K562 (cell line): ENCODE measurements around the gene LRMDA. TPM values are rescaled to one million over a fixed set of nuclear protein-coding genes. Genes with fewer than 3 reads are reported as not detected.

Experiments
- ATAC-seq: fragments of 200-7000 bp; cut with Tn5 transposase; 3 replicates; pipeline ENCODE4 v1.9.1; 2020; ENCODE audit warnings: moderate library complexity
- BruUV-seq: library from RNA; stranded (reverse); fragments of 400-500 nt; replicated peaks from 2 replicates; lab custom pipeline; 2021; lab: Mats Ljungman, UMichigan
- CTCF ChIA-PET: fragments of 300-600 bp; formaldehyde crosslinking; extraction: SDS; loops from one replicate; lab custom pipeline; 2021; ENCODE audit warnings: low intra/inter-chr PET ratio; lab: Yijun Ruan, JAX
- POLR2A ChIA-PET: fragments of 300-600, 350-650 bp; sonication (Branson Sonifier 250); formaldehyde crosslinking; extraction: SDS; loops from one replicate; lab custom pipeline; 2021; ENCODE audit warnings: antibody characterized with exemption, inconsistent platforms; lab: Yijun Ruan, JAX
- DNase-seq, 4 experiments: peaks; one replicate each; pipeline versions ENCODE4 v3.0.0 to v3.0.0-alpha.2; 2011 to 2018; ENCODE audit warnings: low spot score in 3 of 4, mixed read lengths in 3 of 4; ENCODE audit errors: extremely low read depth in 1 of 4
- FAIRE-seq: peaks from 2 replicates; lab custom pipeline; 2011; peaks lifted over from hg19 to GRCh38; lab: Jason Lieb, UNC
- H2AFZ ChIP-seq: 2 replicates; pipeline ENCODE4 v1.6.0; 2011; ENCODE audit warnings: low read depth, low read length, control low read depth, inconsistent platforms
- H3K27ac ChIP-seq: fragments of 200-600 bp; 3 replicates; pipeline ENCODE4 v1.8.0; 2011; ENCODE audit warnings: low read depth, mild to moderate bottlenecking, control low read depth, inconsistent platforms, low read length, moderate library complexity, mixed read lengths; ENCODE audit errors: extremely low read depth
- H3K27me3 ChIP-seq, 2 experiments: fragments of 300-600 bp in 1 of 2; 2 replicates in 1 of 2; 3 replicates in 1 of 2; pipeline versions ENCODE4 v1.6.0 to v1.8.0; 2011; ENCODE audit warnings: inconsistent platforms in 2 of 2, low read length in 2 of 2, mild to moderate bottlenecking in 1 of 2, mixed read lengths in 1 of 2, moderate library complexity in 1 of 2; ENCODE audit not compliant: control insufficient read depth in 2 of 2, insufficient read depth in 2 of 2
- H3K36me3 ChIP-seq: fragments of 300-600 bp; 3 replicates; pipeline ENCODE4 v1.8.0; 2011; ENCODE audit warnings: mild to moderate bottlenecking, low read length, inconsistent platforms; ENCODE audit not compliant: control insufficient read depth, insufficient read depth
- H3K4me1 ChIP-seq, 2 experiments: fragments of 200-600 bp in 1 of 2; replicated peaks in 1 of 2; 2 replicates in 1 of 2; 3 replicates in 1 of 2; pipeline versions ENCODE4 v1.5.1 to v1.8.0; 2011; ENCODE audit warnings: inconsistent platforms in 2 of 2, low read length in 2 of 2, mild to moderate bottlenecking in 1 of 2, mixed read lengths in 1 of 2, moderate library complexity in 1 of 2; ENCODE audit not compliant: control insufficient read depth in 2 of 2, insufficient read depth in 2 of 2
- H3K4me2 ChIP-seq: 2 replicates; pipeline ENCODE4 v1.6.1; 2011; ENCODE audit warnings: low read length, control low read depth, inconsistent platforms, mixed read lengths; ENCODE audit not compliant: insufficient read depth
- H3K4me3 ChIP-seq: fragments of 200-600 bp; sonication (generic), shearing (Covaris generic); 2 replicates; pipeline ENCODE4 v1.5.1; 2016; ENCODE audit warnings: control low read depth, inconsistent platforms
- H3K79me2 ChIP-seq: fragments of 200-600 bp; 3 replicates; pipeline ENCODE4 v1.8.0; 2011; ENCODE audit warnings: low read length, inconsistent platforms; ENCODE audit not compliant: control insufficient read depth, insufficient read depth
- H3K9ac ChIP-seq, 2 experiments: 2 replicates each; pipeline versions ENCODE4 v1.6.0 to v1.6.1; 2011; ENCODE audit warnings: low read depth in 2 of 2, low read length in 2 of 2, control low read depth in 1 of 2, inconsistent platforms in 1 of 2, mild to moderate bottlenecking in 1 of 2, mixed read lengths in 1 of 2; ENCODE audit not compliant: insufficient read depth in 1 of 2
- H3K9me1 ChIP-seq: one replicate; pipeline ENCODE4 v1.6.0; 2011; ENCODE audit warnings: inconsistent platforms, mild to moderate bottlenecking, low read length, moderate library complexity; ENCODE audit not compliant: control insufficient read depth, insufficient read depth
- H3K9me3 ChIP-seq: replicated peaks from 2 replicates; pipeline ENCODE4 v1.5.1; 2011; ENCODE audit warnings: low read depth, low read length, inconsistent platforms; ENCODE audit not compliant: control insufficient read depth, insufficient read depth
- H4K20me1 ChIP-seq: replicated peaks from 2 replicates; pipeline ENCODE4 v1.6.1; 2011; ENCODE audit warnings: low read length, inconsistent platforms, mixed read lengths; ENCODE audit not compliant: control insufficient read depth, insufficient read depth
- C11orf30 ChIP-seq: fragments of 450-650 bp; IDR thresholded peaks from 2 replicates; pipeline ENCODE4 v1.6.1; 2016; ENCODE audit warnings: low read depth, mild to moderate bottlenecking
- ELK1 ChIP-seq: sonication (generic); formaldehyde crosslinking; IDR thresholded peaks from 2 replicates; pipeline ENCODE4 v1.8.1; 2022; ENCODE audit warnings: missing genetic modification reagents
- MAFF ChIP-seq: IDR thresholded peaks from 2 replicates; pipeline ENCODE4 v1.6.1; 2012; ENCODE audit warnings: low read length, improper control_type of control experiment
- MAFG ChIP-seq: fragments of 450-650 bp; conservative IDR thresholded peaks from 2 replicates; pipeline ENCODE4 v1.6.1; 2016; ENCODE audit warnings: missing genetic modification characterization, missing compliant biosample characterization
- MAFK ChIP-seq: IDR thresholded peaks from 2 replicates; pipeline ENCODE4 v1.6.1; 2011; ENCODE audit warnings: low read length, improper control_type of control experiment
- MYBL2 ChIP-seq, 2 experiments: fragments of 450-650 bp in 1 of 2; sonication (generic) in 1 of 2; formaldehyde crosslinking in 1 of 2; IDR thresholded peaks; 2 replicates each; pipeline versions ENCODE4 v1.6.1 to v1.8.1; 2017 to 2022; ENCODE audit warnings: borderline replicate concordance in 1 of 2, inconsistent platforms in 1 of 2, low read depth in 1 of 2, mild to moderate bottlenecking in 1 of 2, missing genetic modification reagents in 1 of 2, moderate library complexity in 1 of 2
- NFE2 ChIP-seq: IDR thresholded peaks from 2 replicates; pipeline ENCODE4 v1.6.1; 2014; ENCODE audit warnings: antibody characterized with exemption, low read depth
- ZKSCAN8 ChIP-seq: fragments of 200-800 bp; sonication (Bioruptor generic); IDR thresholded peaks from 2 replicates; pipeline ENCODE4 v1.6.1; 2016; ENCODE audit warnings: missing genetic modification characterization, missing compliant biosample characterization
- ZNF316 ChIP-seq: fragments of 450-650 bp; IDR thresholded peaks from 2 replicates; pipeline ENCODE4 v1.6.1; 2016
- WGBS: fragments of 100-300 bp; shearing (Covaris generic); methylation state at CpG from one replicate; pipeline ENCODE4 v1.1.6; 2016; ENCODE audit warnings: low coverage, mixed read lengths; ENCODE audit not compliant: insufficient coverage; ENCODE audit errors: missing lambda C conversion rate; 5-methylcytosine and 5-hydroxymethylcytosine counted together
- in situ Hi-C: fragments of 300-500 bp; cut with MboI; formaldehyde crosslinking; loops from 4 replicates; pipeline ENCODE4 v1.15.0; 2018; ENCODE audit warnings: inconsistent platforms, mixed read lengths
- intact Hi-C: fragments of 100-400 bp; cut with micrococcal nuclease; formaldehyde crosslinking; loops from 2 replicates; pipeline ENCODE4 v1.14.2; 2022
- polyA plus RNA-seq, 8 experiments: library from polyadenylated mRNA; depleted of rRNA in 4 of 8; stranded (reverse) in 5 of 8; unstranded in 3 of 8; fragments of >200 nt; fragmentation: Nextera tagmentation in 2 of 8; fragmentation: Illumina TruSeq in 1 of 8; extraction: Ambion mirVana in 2 of 8; extraction: Trizol in 1 of 8; gene quantifications; 2 replicates each; pipeline versions ENCODE4 v1.2.1 to v1.2.3, GENCODE V29; 2011 to 2014; ENCODE audit warnings: inconsistent platforms in 1 of 8, missing spikeins in 1 of 8
- total RNA-seq, 7 experiments: library from RNA; depleted of rRNA in 6 of 7; stranded (reverse); fragments of >200 nt in 6 of 7; fragmentation: Illumina TruSeq in 2 of 7; extraction: Trizol in 2 of 7; gene quantifications; 2 replicates each; pipeline versions ENCODE4 v1.2.1 to v1.2.3, GENCODE V29; 2011 to 2021; ENCODE audit warnings: low replicate concordance in 1 of 7

The LRMDA gene
- total and polyA plus RNA-seq, 9 of the 15 experiments (the other 6 are each of a cell fraction or from before 2014, with no cell fraction given) = 0.25 TPM; not detected in 8

- under 1% methylated on average over 6 of the region's 6 CpGs for WGBS
- H3K9ac ChIP-seq = no peak overlapping the region
- CTCF ChIA-PET = no interaction called here
- H3K36me3 ChIP-seq = no peaks in the 10 kb centered on the region
- no peak overlapping the region for H3K27ac ChIP-seq
- H4K20me1 ChIP-seq = no peaks in the 10 kb centered on the region; the same call in 1 of the 2 replicates
- intact Hi-C loops = no loop called here
- H3K9me3 ChIP-seq = no peaks in the 10 kb centered on the region; the same call in 1 of the 2 replicates
- no peak overlapping the region for H3K4me3 ChIP-seq
- no peak for DNase-seq
- H3K4me1 ChIP-seq = no peaks in the 10 kb centered on the region
- H3K79me2 ChIP-seq = no peaks in the 10 kb centered on the region
- TF ChIP-seq MAFF (peak; percentile 34), ZNF316 (peak; percentile 86), ELK1 (no peak), MYBL2 (IDR thresholded peaks at IDR 0.05; ENCODE audit: low read depth) (no peak), MYBL2 (CRISPR knock-in tag; IDR thresholded peaks at IDR 0.05; ENCODE audit: borderline replicate concordance) (no peak), MAFG (tag) (peak; percentile 39; the same call in 1 of the 2 replicates), C11orf30 (peak; percentile 71), NFE2 (peak; percentile 50; the same call in 1 of the 2 replicates), ZKSCAN8 (CRISPR knock-in tag) (no peak), MAFK (peak; percentile 28; the same call in 1 of the 2 replicates)
- TF ChIP-seq, all 486 proteins: peak for 6
- FAIRE-seq (peak; percentile 44), ATAC-seq (no peak)
- Histone ChIP-seq H3K9me1 (no peaks in the 10 kb centered on the region), H3K27me3 (no peaks in the 10 kb centered on the region; a peak in 1 of 5 replicates), H2AFZ (no peak overlapping the region), H3K4me2 (no peak overlapping the region)
- in situ Hi-C loops = no loop called here
- no TSS peak for BruUV-seq
- POLR2A ChIA-PET = no interaction called here
Observed at GRCh38 chr10:76040830-76041220, 609.4 kb downstream of the LRMDA start.
